HG03139 (cell line): ENCODE data around the gene CACNA2D1.
"Not testable (repeated sequence)": the region's sequence is repeated elsewhere in the genome, so short reads cannot be mapped to it uniquely, and the experiment has no call there.

Experiments
- ATAC-seq: cut with Tn5 transposase; IDR thresholded peaks from one replicate; pipeline ENCODE4 v1.9.1; 2021; ENCODE audit not compliant: unreplicated experiment

Gene CACNA2D1

DNA sequence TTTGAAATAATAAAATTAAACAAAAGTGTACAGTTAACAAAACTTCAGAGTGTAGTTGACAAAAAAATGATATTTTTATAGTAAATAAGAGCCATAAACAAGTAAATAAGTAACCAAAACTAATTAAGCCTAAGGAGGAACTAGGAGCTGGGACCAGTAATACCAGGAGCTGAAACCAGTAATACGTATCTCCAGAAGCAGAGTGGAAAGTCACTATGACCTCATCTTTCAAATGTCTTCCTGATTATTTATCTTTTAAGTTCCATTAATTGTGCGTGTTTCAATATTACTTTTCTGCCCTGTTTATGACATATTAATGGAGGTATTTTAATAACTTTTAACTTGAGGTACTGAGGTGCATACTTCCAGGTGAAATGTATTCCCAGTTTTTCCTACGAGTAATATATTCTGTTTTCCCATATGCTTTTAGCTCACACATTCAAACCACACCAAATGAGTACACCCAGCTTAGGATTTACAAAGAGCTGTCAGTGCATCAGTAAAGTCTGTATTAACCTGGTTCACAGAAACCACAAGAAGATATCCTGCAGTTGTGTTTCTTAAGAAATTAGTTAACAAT is 390.0 kb downstream of the CACNA2D1 start:
- no peak for ATAC-seq

GRCh38 chr7:82051601-82052000 is 392.0 kb downstream of the CACNA2D1 start:
- ATAC-seq = no peak

DNA sequence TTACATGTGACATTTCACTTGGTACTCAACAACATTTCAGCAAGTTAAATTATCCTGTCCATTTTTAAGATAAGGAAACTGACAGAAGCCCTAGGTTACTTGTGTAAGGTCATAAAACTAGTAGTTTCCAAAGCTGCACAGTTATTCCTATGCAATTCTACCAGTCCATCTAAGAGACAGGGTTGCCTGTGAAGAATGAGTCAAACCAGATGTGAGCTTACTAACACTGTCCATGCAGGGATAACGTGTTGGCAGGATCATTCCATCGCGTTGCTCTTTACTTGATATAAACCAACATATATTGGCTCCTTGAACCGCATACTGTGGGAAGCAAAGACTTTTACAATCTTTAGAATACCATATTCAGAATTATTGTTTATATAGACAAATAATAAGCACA is 392.8 kb downstream of the CACNA2D1 start:
- no peak for ATAC-seq

DNA sequence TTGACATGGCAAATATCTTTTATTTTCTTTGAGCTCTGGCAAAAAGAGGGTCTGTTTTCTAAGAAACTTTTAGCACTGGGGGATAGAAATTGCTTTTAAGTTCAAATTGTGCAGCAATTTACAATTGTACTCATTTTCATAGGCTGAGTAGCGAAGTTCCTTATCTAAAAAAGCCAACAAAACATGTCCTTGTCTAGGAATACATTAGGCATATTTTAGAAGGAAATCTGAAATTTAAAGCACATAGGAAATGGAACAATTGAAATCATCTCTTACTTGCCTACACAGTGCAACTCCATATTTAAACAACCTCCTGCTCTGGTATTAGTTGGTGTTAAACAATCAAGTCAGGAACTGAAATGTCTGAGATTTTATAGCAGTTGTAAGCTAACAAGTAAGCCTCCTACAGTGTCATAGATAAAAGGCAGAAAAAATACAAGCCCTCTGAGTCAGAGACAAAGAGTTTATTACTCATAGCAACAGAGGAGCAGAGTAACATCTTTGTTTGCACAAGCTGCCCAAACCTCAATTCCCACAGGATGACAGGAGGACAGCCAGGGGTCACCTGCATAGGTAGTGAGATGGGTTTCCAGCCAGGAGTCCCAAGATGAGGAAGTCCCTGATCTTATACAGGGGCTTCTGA is 393.6 kb downstream of the CACNA2D1 start:
- no peak for ATAC-seq

DNA sequence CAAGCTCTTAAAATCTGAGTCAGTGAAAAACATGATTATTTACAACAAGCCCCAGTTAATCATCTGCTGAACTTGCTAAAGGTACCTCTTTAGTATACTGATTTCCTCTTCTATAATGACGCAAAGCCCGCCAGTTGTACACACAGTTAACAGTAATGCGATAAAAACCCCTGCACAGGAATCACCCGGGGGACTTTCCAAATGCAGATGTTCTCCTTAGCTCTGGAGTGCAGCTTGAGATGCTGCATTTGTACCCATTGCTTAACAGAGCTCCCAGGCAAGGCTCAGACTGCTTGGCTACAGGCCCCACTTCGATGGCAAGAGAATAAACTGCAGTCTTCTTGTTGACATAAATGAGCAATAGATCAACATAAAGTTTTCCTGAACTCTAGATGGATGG is 394.1 kb downstream of the CACNA2D1 start:
- ATAC-seq = no peak

DNA sequence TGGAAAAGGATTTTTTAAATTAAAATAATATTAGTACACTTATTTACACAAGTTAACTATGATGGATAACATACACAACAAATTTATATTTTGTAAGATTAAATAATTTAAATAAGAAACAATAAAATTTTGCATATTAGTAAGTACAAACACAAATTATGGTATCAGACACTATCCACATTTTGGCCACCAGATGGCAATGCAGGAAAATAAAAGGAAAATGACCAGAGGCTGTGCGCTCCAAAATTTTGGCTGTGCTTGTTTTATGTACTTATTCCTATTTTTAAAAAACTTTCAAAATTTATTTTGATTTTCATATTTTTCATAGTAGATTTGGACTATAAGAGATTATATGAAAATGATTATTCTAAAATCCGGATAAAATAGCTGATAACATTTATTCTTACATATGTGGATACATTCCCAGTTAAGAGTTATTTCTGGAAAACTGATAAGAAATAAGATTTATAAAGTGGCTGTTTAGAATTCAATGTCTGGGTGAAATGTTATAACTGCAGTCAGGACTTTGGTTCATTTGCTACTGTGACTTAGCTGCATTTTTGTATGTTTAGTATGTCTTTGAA is 399.0 kb downstream of the CACNA2D1 start:
- ATAC-seq = no peak

DNA sequence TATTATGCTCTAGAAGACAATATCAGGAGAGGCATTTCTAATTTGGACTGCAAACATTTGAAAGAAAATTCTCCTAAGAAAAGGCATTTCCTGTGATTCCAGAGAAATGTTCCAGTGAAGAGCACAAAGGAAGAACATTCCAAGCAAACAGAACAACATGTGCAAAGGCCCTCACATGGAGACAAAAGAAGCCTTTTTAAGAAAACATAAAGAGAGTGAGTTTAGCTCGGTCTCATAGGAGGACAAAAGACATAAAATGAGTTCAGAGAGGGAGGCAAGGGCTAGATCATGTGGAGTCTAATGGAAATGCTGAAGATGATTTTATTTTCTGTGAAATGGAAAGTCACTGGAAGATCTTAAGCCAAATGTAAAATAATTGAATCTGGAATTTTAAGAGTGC is 404.0 kb downstream of the CACNA2D1 start:
- ATAC-seq = no peak

GRCh38 chr7:82036146-82036886 is 407.3 kb downstream of the CACNA2D1 start:
- ATAC-seq = no peak

DNA sequence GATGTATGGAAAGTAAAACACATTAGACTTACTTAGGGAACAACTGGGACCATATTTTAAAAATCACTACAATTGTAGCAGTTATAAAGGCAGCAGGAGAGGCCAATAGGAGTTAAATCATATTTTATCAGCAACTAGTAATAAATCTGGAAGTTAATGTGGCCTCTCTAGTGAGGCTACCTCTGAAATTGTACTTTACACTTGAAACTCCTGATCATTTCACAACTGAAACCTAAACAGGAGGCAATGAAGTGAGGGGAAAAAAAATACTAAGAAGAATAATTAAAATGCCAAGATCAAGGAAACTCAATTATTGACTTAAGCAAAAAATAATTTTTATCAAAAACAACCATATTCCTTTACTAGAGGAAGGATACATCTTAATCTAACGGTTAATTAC is 408.1 kb downstream of the CACNA2D1 start:
- ATAC-seq = no peak

DNA sequence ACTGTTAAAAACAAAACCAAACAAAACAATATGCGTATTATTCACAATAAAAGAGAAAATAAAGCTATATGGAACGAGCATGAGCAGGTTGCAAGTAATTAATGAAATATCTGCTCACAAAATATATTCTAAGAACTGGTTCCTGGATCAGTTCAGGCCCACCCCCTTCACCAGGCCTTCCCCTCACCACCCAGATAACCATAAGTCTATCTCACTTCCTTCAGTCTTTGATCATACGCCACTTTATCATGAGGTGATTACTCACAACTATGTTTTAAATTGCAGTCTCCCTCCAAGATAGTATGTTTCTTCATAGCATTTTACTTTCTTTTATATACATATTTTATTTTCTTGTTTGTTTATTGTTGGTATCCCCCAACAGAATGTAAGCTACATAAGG is 410.7 kb downstream of the CACNA2D1 start:
- ATAC-seq = no peak

GRCh38 chr7:82029236-82029913 is 414.2 kb downstream of the CACNA2D1 start:
- no peak for ATAC-seq

DNA sequence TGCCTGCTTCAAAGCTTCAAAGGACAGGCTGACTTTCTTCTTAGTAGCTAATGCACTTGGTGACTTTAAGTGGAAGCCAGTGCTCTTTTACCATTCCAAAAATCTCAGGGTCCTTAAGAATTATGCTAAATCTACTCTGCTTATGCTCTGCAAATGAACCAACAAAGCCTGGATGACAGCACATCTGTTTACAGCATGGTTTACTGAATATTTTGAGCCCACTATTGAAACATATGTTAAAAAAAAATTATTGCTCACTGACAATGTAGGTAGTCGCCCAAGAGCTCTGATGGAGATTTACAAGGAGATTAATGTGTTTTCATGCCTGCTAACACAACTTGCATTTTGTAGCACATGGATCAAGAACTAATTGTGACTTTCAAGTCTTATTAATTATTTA is 415.5 kb downstream of the CACNA2D1 start:
- no peak for ATAC-seq

GRCh38 chr7:82021713-82022112 is 421.9 kb downstream of the CACNA2D1 start:
- no peak for ATAC-seq

GRCh38 chr7:82021036-82021435 is 422.5 kb downstream of the CACNA2D1 start:
- ATAC-seq = no peak

DNA sequence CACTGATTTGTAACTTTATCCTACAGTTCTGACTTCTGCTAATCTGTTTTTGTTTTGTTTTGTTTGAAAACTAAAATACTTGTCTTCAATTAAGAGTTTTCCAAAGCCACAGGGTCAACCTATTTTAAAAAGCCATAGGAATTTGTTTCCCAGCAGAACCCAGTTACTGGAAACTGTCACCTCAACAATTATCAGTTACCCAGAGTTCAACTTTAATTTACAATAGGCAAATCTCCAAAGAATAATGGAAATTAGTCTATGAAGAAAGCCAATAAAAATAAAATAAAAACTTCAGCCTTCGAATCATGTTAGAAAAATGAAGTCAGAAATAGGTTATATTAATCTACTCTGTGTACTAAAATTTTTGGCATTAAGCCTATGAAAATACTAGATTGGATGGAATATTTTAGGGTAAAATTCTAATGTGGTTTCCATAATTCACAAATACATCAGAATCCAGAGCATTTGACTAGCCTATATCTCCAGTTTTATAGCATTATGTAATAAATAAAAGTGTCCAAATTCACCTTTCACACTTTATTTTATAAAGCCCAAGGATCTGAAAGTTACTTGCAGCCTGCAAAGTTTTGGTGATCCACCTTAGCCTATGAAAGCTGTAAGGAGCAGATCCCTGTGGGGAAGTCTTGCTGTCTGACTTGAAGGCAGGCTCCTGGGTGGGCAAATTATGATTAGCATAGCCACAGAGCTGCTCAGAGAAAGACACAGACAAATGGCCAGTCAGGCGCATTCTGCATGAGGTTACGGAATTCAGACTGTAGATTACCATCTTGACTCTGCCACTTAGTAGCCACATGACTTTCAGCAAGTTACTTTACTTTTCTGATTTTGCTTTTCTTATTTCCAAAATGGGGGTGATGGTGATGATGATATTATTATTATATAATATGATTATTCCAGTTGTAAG is 423.8 kb downstream of the CACNA2D1 start:
- no peak for ATAC-seq

DNA sequence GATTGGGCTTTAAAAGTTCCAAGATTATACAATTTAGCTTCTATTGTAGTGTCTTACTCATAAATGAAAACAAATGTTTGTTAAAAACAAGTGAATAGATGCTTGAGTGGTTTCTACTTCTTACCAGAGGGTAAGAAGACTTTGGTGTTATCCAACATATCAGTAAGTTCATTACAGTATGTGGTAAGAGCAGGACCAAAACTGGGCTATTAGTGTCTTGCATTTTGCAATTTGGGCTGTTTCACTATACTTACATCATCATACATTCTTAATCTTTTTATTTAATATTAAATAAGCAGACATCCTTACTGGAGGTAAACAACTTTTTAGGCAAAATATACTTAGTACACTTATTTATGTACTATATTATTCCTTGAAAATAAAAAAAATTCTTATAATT is 425.4 kb downstream of the CACNA2D1 start:
- no peak for ATAC-seq

DNA sequence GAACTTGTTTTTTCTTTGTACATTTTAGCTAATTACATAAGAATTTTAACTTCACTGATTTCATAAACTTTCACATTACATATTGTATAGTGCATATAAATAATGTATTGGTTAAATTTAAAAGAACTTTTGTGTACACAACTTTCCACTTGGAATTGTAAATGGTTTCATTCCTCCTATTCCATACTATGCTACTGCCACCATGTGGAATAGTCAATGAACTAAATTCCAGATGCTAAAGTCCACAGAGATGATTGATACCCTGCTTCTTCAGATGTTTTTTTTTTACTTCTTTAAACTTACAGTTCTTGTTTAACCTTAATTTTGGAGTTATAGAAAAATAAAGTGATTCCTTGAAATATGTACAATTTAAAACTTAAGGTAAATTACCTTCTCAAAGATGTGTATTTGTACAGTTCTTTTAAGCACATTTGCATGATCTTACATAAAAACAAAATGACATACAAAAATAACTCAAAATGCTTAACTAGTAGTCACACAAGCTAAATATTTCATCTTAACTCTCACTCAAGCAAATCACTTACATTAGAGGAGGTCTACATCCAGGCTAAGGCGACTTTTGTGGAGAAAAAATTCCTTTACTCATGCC is 426.1 kb downstream of the CACNA2D1 start:
- ATAC-seq = no peak

DNA sequence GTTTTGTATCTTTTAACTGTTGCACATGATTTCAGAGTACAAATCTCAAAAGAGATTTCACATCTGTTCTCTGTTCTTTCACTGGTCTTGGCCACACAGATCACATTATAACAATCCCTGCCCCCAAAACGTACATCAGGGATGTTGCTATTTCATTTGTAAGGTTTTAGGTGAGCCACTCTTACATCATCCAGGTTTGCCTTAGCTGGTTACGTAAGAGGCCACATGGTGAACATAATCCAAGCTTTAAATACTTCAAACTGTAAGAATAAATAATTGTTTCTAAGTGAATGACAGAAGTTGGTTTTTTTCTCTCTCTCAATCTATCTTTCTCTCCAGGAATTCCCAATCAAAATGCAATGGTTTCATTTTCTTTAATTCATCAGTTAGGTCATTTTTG is 427.8 kb downstream of the CACNA2D1 start:
- no peak for ATAC-seq

- not testable (repeated sequence) for ATAC-seq
Observed at GRCh38 chr7:82014574-82014973, 429.0 kb downstream of the CACNA2D1 start.

GRCh38 chr7:82012453-82012852 is 431.1 kb downstream of the CACNA2D1 start:
- ATAC-seq = no peak
